NK-92 (cell line): Measurements from ENCODE around the gene ZC3H8.
A peak's percentile ranks its signal among the peaks of the same experiment; 100 is the strongest.
"Not testable (repeated sequence)": the region's sequence is repeated elsewhere in the genome, so short reads cannot be mapped to it uniquely, and the experiment has no call there.

Experiments
- DNase-seq: peaks from one replicate; lab custom pipeline; 2025; ENCODE audit not compliant: unreplicated experiment; lab: John Stamatoyannopoulos, UW

ZC3H8 gene

DNA sequence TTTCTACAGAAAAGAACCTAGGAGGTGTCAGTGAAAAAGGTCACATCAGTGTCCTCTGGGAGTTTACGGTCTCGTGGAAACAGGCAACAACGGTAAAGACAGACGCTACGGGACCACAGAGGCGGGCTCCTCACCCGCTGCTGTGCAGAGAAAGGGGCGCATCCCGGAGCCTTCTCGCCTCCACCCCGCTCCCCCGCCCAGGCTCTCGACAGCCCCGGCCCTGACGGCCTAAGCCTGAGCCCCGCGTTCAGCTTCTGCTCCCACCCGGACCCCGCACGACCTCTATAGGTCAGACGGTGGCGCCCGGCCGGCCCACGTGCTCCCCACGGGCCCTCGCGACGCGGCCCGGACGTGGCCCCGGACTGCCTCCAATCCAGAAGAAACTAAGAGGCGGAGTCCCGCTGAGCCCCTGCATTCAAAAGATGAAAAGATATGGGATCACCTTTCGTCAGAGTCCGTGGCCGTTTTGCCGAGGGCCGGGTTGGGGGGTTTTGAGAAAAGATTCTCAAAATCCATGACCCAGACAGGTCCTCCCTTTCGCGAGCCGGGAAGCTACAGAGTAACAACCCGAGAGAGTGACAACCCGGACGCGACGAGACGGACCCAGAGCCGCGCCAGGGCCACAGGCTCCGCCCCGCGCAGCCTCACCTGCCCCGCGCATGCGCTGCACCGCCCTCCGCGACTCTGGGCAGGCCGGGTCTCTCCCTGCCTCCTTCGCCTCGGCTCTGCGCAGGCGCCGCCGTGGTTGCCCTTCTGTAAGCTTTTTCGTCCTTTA, at the start of gene ZC3H8:
TSS of gene ZC3H8 (minus strand) at position 577 of the 775 bp plus-strand sequence. CDS start at position 516, 61 bp downstream.
- peak; percentile 73 for DNase-seq

DNA sequence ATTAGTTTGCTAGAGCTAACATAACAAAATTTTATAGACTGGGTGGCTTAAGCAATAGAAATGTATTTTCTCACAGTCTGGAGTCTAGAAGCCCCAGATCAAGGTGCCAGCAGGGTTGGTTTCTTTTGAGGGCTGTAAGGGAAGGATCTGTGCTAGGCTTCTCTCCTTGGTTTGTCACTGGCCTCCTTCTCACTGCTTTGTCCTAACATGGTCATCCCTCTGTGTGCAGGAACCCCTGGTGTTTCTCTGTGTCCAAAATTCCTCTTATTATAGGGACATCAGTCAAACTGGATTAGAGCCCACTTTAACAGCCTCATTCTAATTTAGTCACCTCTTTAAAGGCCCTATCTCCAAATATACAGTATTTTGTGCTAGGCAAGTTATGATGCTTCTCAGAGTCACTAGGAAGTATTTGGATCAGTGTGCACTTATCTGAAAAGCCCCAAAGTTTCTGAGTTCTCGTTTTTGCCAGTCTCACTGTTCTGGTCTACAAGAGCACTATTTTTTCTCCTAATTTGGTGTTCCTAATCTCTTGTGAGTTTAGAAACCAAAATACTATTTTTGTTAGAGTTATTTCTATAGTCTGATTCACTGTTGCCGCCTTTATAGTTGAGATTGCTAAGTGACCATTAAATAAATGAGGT, 49.6 kb upstream of the ZC3H8 start:
- DNase-seq: no peak

DNA sequence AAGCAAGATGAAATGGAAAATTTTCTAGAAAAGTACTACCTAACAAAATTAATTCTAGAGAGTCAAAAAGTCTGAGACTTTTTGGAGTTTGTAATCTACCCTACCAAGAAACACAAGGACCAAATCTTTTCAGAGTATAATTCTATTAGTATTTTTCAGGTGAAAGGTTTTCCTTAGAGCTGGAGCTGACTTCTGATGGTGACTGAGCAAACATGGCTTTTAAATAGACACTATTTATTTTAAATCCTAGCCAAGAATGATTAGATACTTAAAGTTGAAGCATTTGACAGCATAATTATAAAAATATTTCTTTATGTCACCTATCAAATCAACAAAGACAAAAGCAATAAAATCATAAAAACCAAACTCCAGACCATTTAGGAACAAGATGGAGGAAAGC, 47.1 kb upstream of the ZC3H8 start:
- DNase-seq: no peak

DNA sequence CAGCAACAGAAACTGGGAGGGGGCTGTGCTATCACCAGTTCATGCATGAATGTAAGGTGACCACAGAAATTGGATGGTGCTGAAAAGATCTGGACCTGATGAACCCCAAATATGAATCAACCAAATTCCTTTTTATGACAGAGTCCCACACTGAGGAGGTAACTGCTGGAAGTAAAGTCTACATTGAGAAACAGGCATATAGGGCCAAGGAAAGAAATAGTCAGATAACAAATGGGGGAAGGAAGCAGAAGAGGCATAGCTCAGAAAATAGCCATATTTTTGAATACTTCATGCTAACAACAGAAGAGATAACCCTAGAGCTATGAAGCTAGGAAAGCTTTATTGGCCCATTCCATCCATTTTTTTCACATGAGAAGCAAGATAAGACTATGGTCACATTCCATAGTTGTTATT, 46.3 kb upstream of the ZC3H8 start:
- DNase-seq: no peak

DNA sequence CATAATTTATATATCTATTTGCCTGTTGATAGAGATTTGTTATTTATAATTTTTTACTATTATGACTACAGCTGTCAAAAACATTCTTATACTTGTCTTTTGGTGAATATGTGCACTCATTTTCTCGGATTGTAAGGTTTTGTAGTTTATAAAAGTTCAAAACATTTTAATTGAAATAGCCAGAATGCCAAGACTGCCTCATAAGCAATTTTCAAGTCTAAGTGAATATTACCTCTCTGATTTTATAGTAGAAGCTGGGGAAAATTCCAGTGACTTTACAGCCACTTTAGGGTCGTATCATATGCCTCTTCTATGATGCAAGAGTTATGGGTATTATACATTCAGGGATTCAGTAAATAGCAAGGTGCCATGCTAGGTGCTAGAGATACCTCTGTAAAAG, 41.6 kb upstream of the ZC3H8 start:
- DNase-seq: no peak

DNA sequence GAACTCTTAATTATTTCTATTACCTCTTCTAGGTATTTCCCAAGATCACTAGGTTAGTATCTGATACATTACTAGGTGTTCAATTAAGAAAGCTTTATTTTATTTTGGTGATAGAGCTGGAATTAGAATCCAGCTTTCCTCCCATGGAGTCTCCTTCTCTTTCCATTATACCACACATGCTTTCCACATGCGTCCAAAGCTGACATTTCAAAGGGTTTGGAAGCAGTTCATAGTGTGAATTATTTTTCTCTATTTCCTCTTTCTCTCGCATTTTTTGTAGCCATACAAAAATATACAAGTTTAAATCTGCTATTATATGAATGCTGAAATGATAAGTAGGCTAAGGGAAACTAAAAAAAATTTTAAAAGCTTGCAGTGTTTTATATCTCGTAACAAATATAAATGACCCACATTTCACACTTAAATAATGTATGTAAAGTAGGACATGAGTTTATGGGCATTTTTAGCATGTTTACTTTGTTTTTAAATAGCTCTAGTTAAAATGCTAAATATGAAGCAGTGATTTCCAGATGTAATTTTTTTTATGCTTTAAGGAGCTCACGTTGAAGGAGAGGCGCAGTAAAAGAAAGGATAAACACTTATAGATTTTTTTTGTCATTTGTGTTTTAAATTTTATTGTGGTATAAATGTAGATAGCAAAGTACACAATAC, 40.7 kb upstream of the ZC3H8 start:
- no peak for DNase-seq

GRCh38 chr2:112293636-112294401, 39.0 kb upstream of the ZC3H8 start:
- DNase-seq: no peak

- DNase-seq: no peak
Measured at GRCh38 chr2:112290648-112291047, 35.8 kb upstream of the ZC3H8 start.

- DNase-seq: no peak
Measured at GRCh38 chr2:112290088-112290487, 35.2 kb upstream of the ZC3H8 start.

GRCh38 chr2:112283535-112283934, 28.7 kb upstream of the ZC3H8 start:
- DNase-seq: not testable (repeated sequence)

DNA sequence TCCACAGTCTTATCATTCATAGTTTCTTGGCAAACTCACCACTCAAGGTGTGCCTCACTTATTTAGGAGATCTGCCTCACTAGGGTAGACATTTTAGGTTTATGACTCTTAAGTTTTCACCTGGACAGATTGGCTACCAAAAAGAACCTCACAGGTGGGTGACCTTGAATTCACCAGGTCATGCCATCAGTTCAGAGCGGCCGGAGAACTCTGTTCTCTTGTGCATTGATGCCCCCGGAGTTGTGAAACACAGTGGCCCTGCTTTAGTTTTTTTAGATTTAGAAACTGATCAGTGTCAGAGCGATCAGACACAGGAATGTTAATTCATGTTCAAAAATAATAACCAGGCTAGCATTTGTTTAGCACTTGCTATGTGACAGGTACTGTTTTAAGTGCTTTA, 27.2 kb upstream of the ZC3H8 start:
- DNase-seq: not testable (repeated sequence)

GRCh38 chr2:112277596-112278220, 22.9 kb upstream of the ZC3H8 start:
- no peak for DNase-seq

GRCh38 chr2:112276954-112277353, 22.1 kb upstream of the ZC3H8 start:
- DNase-seq: no peak

GRCh38 chr2:112275887-112276773, 21.3 kb upstream of the ZC3H8 start:
- DNase-seq: no peak

GRCh38 chr2:112275311-112275886, 20.6 kb upstream of the ZC3H8 start, which contains the start of gene ZC3H6:
Gene ZC3H6, plus strand, starts transcription at chr2:112275597. Its CDS starts 398 bp downstream, at chr2:112275995.
- peak; percentile 55 for DNase-seq

- DNase-seq: no peak
Measured at GRCh38 chr2:112273349-112273748, 18.5 kb upstream of the ZC3H8 start.

DNA sequence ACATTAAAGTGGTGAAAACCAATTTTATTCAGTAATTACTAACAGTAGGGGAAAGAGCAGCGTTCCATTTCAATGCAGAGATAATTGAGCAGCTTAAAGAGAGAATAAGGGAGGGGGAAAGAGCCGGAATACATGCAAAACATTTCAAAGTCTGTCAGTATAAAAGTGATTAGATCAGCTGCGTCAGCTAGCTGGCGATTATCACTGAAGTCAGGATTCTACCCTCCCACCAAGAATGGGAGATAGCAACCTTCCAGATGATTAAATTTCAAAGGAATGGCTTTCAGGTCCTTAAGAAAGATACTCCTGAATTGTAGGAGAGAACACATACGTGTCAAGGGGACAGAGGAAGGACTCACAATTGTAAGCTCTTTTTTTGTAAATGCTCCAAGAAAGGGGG, 17.8 kb upstream of the ZC3H8 start:
- no peak for DNase-seq

DNA sequence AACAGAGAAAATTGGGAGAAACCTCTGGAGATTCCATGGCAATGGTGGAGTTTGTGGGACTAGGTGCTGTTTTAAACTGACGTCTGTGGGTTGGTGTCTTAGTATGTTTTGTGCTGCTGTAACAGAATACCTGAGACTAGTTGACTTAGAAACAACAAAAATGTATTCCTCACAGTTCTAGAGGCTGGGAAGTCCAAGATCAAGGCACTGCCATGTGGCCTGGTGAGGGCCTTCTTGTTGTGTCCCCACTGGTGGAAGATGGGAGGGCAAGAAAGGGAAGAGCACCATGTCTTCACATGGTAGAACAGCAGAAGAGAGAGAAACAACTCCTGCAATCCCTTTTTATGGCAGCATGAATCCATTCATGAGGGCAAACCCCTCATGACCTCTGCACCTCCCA, 13.7 kb upstream of the ZC3H8 start:
- DNase-seq: no peak

- no peak for DNase-seq
Measured at GRCh38 chr2:112262876-112263275, 8.0 kb upstream of the ZC3H8 start.

GRCh38 chr2:112260295-112260625, 5.4 kb upstream of the ZC3H8 start:
- DNase-seq: no peak
